HG03097 (cell line): Measurements from ENCODE around the gene C1QTNF2.

Experiments
- ATAC-seq: cut with Tn5 transposase; IDR thresholded peaks from one replicate; pipeline ENCODE4 v1.9.1; 2021; ENCODE audit not compliant: unreplicated experiment, low FRiP score

The C1QTNF2 gene

GRCh38 chr5:160310552-160311295 lies 59.7 kb downstream of the C1QTNF2 start:
- no peak for ATAC-seq

- no peak for ATAC-seq
Observed at GRCh38 chr5:160310140-160310539, 60.3 kb downstream of the C1QTNF2 start.

GRCh38 chr5:160306696-160307095 lies 63.7 kb downstream of the C1QTNF2 start:
- no peak for ATAC-seq

- no peak for ATAC-seq
Observed at GRCh38 chr5:160305319-160305718, 65.1 kb downstream of the C1QTNF2 start.

GRCh38 chr5:160303690-160304089 lies 66.7 kb downstream of the C1QTNF2 start:
- ATAC-seq = no peak

- no peak for ATAC-seq
Observed at GRCh38 chr5:160298189-160298588, 72.2 kb downstream of the C1QTNF2 start.

GRCh38 chr5:160297776-160298175 lies 72.7 kb downstream of the C1QTNF2 start:
- ATAC-seq = no peak
